ENCODE data around the gene SMIM36. TPM values are rescaled to one million over a fixed set of nuclear protein-coding genes. Genes with fewer than 3 reads are reported as not detected.
A peak's percentile ranks its signal among the peaks of the same experiment; 100 is the strongest.
"Not testable (repeated sequence)": the region's sequence is repeated elsewhere in the genome, so short reads cannot be mapped to it uniquely, and the experiment has no call there.

The SMIM36 gene
- total RNA-seq, 1 donor from 2014 or later, result not detected

GRCh38 chr17:55462711-55463110 lies 48.5 kb downstream of the SMIM36 start:
- intact Hi-C loops (cut with DNase I), result no loop called here
- no peak for DNase-seq
- ATAC-seq (ENCODE audit: poor library complexity), result no peak

DNA sequence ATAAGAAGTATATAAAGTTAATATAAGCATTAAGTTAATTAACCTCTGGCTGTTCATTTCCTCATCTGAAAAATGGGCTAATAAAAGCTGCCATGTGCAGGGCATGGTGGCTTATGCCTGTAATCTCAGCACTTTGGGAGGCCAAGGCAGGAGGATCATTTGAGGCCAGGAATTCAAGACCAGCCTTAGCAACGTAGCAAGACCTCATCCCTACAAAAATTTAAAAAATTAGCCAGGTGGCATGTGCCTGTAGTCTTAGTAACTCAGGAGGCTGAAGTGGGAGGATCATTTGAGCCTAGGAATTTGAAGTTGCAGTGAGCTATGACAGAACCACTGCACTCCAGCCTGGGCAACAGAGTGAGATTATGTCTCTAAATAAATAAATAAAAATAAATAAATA lies 49.0 kb downstream of the SMIM36 start:
- no peak for ATAC-seq (ENCODE audit: poor library complexity)
- no peak for DNase-seq
- intact Hi-C loops (cut with DNase I), result no loop called here

DNA sequence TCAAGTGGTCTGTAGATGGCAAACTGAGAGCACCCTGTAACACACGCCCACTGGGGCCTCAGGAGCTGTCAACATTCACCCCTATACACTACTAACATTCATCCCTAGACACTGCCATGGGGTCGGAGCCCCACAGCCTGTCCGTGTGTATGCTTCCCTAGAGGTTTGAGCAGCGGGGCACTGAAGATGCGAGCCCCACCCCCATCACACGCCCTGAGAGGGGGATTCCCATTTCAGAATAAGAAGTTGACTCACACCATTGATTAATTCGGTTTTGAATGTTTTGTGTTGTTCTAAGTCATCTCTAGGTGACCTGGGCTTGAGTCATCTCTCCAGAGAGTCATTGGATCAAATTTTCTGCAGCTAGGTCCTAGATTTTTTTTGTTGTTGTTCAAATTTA lies 52.3 kb downstream of the SMIM36 start:
- ATAC-seq (ENCODE audit: poor library complexity), result no peak
- intact Hi-C loops (cut with DNase I), result no loop called here
- no peak for DNase-seq

- no peak for DNase-seq
- ATAC-seq (ENCODE audit: poor library complexity), result no peak
- intact Hi-C loops (cut with DNase I), result no loop called here
These were observed 52.9 kb downstream of the SMIM36 start for GRCh38 chr17:55458287-55458900.

DNA sequence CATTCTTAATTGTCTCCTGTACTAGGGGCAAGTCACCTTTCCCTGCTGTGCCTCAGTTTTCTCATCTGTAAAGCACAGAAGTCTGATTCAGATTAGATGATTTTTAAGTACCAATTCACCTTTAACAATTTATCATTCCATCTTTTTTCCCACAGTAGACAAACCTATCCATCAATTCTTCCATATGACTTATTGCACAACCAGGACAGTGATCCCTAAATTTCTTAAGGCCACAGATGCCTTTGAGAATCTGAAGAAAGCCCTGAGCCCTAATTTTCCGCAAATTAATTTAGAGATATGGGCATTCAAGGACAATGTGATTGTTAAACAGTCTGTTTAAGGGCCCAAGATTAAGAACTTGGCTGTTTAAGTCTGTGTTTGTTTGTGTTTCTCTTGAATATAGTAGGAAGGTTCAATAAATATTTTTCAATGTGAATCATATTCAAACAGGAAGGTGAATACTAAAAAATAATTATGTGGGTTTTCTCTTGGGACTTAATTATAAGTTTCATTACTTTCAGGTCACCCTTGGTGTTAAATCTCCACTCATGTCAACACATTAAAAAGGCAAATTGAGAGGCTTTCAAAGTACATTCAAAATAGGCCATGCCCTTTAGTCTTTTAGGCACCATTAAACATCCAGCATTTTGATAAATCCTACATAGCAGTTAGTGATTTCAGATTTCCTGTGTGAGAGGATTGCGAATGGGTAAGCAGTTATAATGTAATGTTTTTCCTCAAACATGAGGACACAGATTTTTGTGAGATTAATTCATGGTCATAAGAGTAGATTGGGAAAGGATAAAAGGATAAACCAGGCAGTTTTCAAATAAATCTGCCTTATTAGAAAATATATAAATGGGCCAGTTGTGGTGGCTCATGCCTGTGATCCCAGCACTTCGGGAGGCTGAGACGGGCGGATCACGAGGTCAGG lies 54.7 kb downstream of the SMIM36 start:
- DNase-seq, result no peak
- intact Hi-C loops (cut with DNase I), result no loop called here
- no peak for ATAC-seq (ENCODE audit: poor library complexity)

DNA sequence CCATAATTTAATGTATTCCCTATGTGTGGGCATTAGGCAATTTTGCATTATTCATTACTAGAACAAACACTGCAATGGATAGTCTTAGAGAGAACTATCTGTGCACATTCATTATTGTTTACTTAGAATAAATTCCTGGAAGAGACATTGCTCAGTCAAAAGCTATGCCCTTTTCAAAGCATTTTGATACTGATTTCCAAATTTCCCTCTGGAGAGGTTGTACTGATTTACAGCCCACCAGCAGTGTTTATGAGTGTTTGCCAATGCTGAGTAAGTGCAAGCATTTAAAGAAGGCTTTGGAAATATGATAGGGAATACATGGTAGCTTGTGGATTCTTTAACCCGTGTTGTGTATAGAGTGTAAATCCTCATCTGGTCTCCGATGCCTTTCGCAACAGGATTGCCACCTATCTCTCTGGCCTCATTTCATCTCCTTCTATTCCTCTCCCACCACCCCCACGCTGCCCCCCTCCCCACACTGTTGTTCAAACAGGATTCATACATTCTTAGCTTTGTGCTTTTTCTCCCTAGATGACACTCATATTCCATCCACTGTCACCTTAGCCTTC lies 56.3 kb downstream of the SMIM36 start:
- DNase-seq (no peak), ATAC-seq (ENCODE audit: poor library complexity) (no peak)
- intact Hi-C loops (cut with DNase I), result no loop called here

DNA sequence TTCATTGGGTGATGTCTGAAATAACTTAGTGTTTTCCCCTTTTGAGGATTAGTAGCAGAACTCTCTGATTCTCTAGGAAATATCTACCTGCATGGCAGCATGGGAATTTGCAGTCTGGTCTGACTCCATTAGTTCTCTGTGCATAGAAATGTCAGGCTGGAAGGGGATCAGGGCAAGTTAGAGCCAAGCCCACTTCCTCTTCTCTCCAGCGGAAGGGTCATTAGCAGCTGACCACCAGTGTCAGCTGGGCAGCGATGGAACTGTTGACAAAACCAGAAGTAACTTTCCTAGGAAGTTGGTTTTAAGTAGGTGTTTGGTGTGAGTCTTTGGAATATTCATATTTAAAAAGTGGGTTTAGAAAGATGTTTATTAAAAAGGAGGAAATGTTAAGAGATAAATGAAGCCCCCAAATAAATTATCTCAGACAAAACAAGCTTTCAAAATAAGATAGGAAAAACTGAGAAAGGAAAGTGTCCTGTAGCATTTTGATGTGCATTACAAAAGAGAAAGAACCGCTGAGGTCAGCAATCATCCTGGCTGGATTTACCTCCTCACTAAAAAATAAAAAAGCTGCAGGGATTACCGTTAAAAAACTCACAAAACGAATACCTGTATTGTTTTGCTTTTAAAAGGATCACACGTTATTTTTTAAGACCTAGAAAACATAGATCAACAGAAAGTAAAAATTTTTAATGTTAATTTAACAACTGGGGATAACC lies 57.3 kb downstream of the SMIM36 start:
- ATAC-seq (ENCODE audit: poor library complexity), result peak; percentile 38
- DNase-seq, result no peak
- intact Hi-C loops (cut with DNase I), result no loop called here

- peak; percentile 88 for ATAC-seq (ENCODE audit: poor library complexity)
- intact Hi-C loops (cut with DNase I), result no loop called here
- DNase-seq, result peak; percentile 50
These were observed 59.0 kb downstream of the SMIM36 start for GRCh38 chr17:55452139-55452790.

- intact Hi-C loops (cut with DNase I), result no loop called here
- DNase-seq, result no peak
- no peak for ATAC-seq (ENCODE audit: poor library complexity)
These were observed 59.5 kb downstream of the SMIM36 start for GRCh38 chr17:55451758-55452138.

DNA sequence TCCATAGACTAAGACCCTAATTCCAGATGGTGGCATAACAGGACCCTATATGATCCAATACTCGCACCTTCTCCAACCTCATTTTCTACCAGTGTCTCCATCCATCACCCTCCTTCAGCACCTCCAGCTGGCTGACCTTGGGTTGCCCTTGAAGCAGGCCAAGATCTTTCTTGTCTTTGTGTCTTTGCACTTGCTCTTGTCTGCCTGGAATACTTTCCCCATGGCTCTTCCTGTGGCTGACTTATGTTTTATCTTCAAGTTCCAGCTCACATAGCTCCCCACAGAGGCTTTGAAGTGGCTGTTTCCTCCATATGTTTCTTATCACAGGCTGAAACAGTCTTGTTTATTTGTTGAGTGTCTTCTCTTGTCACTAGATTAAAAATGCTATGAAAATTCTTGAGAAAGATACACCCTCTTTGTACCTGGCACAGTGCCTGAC lies 60.0 kb downstream of the SMIM36 start:
- intact Hi-C loops (cut with DNase I), result no loop called here
- DNase-seq (no peak), ATAC-seq (ENCODE audit: poor library complexity) (no peak)

- ATAC-seq (ENCODE audit: poor library complexity), result no peak
- intact Hi-C loops (cut with DNase I), result no loop called here
These were observed 60.9 kb downstream of the SMIM36 start for GRCh38 chr17:55450232-55450825.

GRCh38 chr17:55448681-55449080 lies 62.6 kb downstream of the SMIM36 start:
- no peak for ATAC-seq (ENCODE audit: poor library complexity)
- intact Hi-C loops (cut with DNase I), result no loop called here
- no peak for DNase-seq

More at GRCh38 chr17:55450232-55450825, 60.9 kb downstream of the SMIM36 start:
- DNase-seq, result no peak

DNA sequence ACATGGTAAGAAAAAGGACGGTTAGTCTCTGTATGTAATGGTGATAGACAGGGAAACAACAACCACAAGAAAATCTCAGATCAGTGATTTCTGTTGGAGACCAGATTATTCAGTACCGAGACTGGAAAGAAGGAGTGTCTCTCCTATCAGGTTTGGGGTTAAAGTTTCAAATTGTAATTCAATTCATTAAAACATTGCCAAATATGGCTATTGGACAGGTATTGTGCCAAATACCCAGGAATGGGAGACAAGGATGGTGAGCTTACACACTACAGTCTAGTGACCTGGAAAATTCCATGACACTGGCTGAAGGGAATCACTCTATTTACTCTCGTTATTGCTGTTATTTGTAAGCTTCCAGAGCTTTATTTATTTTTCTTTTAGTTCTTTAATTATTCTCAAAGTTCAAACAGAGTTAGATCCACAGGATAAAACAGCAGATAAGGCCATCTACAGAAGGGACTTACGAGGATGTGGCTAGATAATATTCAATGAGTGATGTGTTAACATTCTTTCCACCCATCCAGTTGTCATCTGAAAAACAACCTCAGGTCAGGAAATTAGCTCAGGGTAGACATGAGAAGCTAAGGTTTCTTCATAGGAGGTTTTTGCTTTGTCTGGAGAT lies 64.6 kb downstream of the SMIM36 start:
- ATAC-seq (ENCODE audit: poor library complexity) (no peak), DNase-seq (no peak)
- intact Hi-C loops (cut with DNase I), result no loop called here

DNA sequence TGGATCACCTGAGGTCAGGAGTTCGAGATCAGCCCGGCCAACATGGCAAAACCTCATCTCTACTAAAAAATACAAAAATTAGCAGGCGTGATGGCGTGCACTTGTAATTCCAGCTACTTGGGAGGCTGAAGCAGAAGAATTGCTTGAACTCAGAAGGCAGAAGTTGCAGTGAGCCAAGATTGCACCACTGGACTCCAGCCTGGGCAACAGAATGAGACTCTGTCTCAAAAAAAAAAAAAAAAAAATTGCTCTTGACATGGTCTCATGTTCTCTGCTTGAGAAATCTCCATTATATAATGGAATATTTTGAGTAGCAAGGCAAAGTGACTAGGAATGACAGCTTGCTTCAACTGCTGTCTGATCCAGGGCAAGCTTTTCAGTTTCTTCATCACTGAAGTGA lies 65.2 kb downstream of the SMIM36 start:
- ATAC-seq (ENCODE audit: poor library complexity); intact Hi-C loops (cut with DNase I); DNase-seq: not testable (repeated sequence)

- intact Hi-C loops (cut with DNase I), result no loop called here
- ATAC-seq (ENCODE audit: poor library complexity) (no peak), DNase-seq (no peak)
These were observed 66.5 kb downstream of the SMIM36 start for GRCh38 chr17:55444471-55445441.

DNA sequence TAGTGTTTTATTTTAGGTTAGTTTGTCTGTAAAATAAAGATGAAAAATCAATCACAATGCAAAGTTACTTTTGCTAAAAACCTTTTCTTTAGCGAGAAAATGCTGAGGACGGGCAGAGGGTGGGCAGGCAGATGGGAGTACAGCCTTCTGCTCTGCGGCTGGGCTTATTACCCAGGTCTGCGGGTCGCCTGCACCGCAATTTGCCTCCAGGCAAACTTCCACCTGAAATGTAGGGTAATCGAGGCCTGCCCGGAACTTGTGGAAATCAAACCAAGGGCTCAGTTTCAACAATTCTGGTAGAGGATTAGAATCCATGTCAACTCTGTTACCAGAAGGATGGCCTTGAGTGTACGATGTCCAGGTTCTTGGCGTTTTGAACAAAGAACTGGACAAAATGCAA lies 67.3 kb downstream of the SMIM36 start:
- DNase-seq (no peak), ATAC-seq (ENCODE audit: poor library complexity) (no peak)
- intact Hi-C loops (cut with DNase I), result no loop called here

Data from Right ventricle myocardium superior (tissue), 1 donor.